ENCODE results near the gene CYFIP2. TPM values are rescaled to one million over a fixed set of nuclear protein-coding genes. Genes with fewer than 3 reads are reported as not detected.

Gene CYFIP2
- total and polyA plus RNA-seq, 2 of the 8 experiments (the other 6 are each of a cell fraction or from before 2014, with no cell fraction given) = 45.1 to 80.6 TPM

GRCh38 chr5:157271740-157272271, 5.9 kb downstream of the CYFIP2 start:
- Histone ChIP-seq H3K27ac (ENCODE audit: low read depth, low read length) (no peak overlapping the region), H3K18ac (ENCODE audit: extremely low read depth, low read length) (no peak overlapping the region), H4K91ac (replicated peaks; ENCODE audit: insufficient read length, low read length) (no peak overlapping the region), H3K4me3 (ENCODE audit: extremely low read depth in 1 of 4, insufficient read depth in 2 of 4, low read depth in 3 of 4, low read length in 4 of 4) (no peak overlapping the region), H3K4me2 (ENCODE audit: insufficient read depth in 1 of 2, low read depth in 2 of 2, low read length in 2 of 2) (no peak overlapping the region), H2AK5ac (ENCODE audit: low read depth, low read length) (no peak overlapping the region), H3K79me2 (ENCODE audit: control insufficient read depth in 1 of 2, insufficient read depth in 2 of 2, low read length in 2 of 2) (peaks cover 0 to 84% of the 10 kb centered on the region in 2 experiments; a peak in 2 of 4 replicates), H4K5ac (ENCODE audit: insufficient read length, low read depth, low read length) (no peak overlapping the region), H3K9ac (replicated peaks in 1 of 4; ENCODE audit: extremely low read depth in 1 of 4, low read depth in 3 of 4, low read length in 3 of 4) (no peak overlapping the region), H3K56ac (replicated peaks; ENCODE audit: insufficient read length, low read depth, low read length) (no peak overlapping the region), H2BK120ac (replicated peaks; ENCODE audit: low read depth, low read length) (no peak overlapping the region), H3K4ac (replicated peaks; ENCODE audit: insufficient read length, low read depth, low read length) (no peak overlapping the region), H3K36me3 (ENCODE audit: control insufficient read depth in 2 of 4, insufficient read depth in 4 of 4, low read length in 3 of 4) (no peaks in the 10 kb centered on the region), H2BK20ac (ENCODE audit: low read length) (no peak overlapping the region), H3K4me1 (replicated peaks in 1 of 4; ENCODE audit: control insufficient read depth in 3 of 4, insufficient read depth in 4 of 4, low read length in 3 of 4) (peaks cover 5 to 15% (median 10%) of the 10 kb centered on the region in 4 experiments), H2AFZ (ENCODE audit: low read length) (no peak overlapping the region), H3K79me1 (ENCODE audit: low read depth, low read length) (peaks cover 10% of the 10 kb centered on the region), H3K9me3 (ENCODE audit: insufficient read depth in 2 of 2, low read depth in 1 of 2, low read length in 1 of 2) (no peaks in the 10 kb centered on the region), H3K14ac (ENCODE audit: insufficient read length) (no peak overlapping the region), H3K23me2 (ENCODE audit: low read depth, low read length) (peaks cover 2% of the 10 kb centered on the region; the same call in 1 of the 2 replicates), H4K8ac (ENCODE audit: extremely low read depth, insufficient read depth, low read length) (no peak overlapping the region), H2BK12ac (ENCODE audit: low read depth, low read length) (no peak overlapping the region), H3K23ac (ENCODE audit: insufficient read length) (no peak overlapping the region), H4K20me1 (replicated peaks in 1 of 2; ENCODE audit: control insufficient read depth in 1 of 2, insufficient read depth in 2 of 2, low read length in 2 of 2) (peaks cover under 1 to 13% of the 10 kb centered on the region in 2 experiments), H2BK5ac (ENCODE audit: low read depth, low read length) (no peak overlapping the region), H2BK15ac (ENCODE audit: low read length) (no peak overlapping the region), H3K27me3 (replicated peaks in 1 of 4; ENCODE audit: control insufficient read depth in 3 of 4, extremely low read depth in 1 of 4, insufficient read depth in 3 of 4, low read length in 3 of 4) (no peaks in the 10 kb centered on the region)
- WGBS, 2 experiments (ENCODE audit: extremely low coverage in 1 of 2, insufficient coverage in 1 of 2, insufficient read length in 1 of 2, insufficient replicate concordance in 2 of 2, low coverage in 1 of 2, low lambda C conversion rate in 2 of 2, missing lambda C conversion rate in 1 of 2) = 97% methylated on average over 12 of the region's 12 CpGs; no CpG with 5 or more reads in 1 of the 2 experiments
- no peak for TF ChIP-seq SIX5 (IDR thresholded peaks at IDR 0.05; ENCODE audit: low read depth, low read length)
- no peak for TF ChIP-seq SIN3A (conservative IDR thresholded peaks at IDR 0.05 in 1 of 2, IDR thresholded peaks at IDR 0.05 in 1 of 2; ENCODE audit: low read depth in 1 of 2, low read length in 2 of 2)
- ChIA-PET POLR2A (ENCODE audit: partially characterized antibody) (no interaction called here), CTCF (ENCODE audit: partially characterized antibody) (interaction anchor here (0.9 to 2.9 kb wide), 7 partner anchors 9 to 83 kb away, joined by 3 to 17 read pairs (median 6); no protein-coding TSS in a partner anchor)
- FAIRE-seq = no peak
- DNase-seq (ENCODE audit: low read depth in 1 of 2, low spot score in 2 of 2) = no peak

Data from H1 (cell line).